Activated CD8-positive, alpha-beta memory T cell treated with anti-CD3 and anti-CD28 coated beads for 36 hours (primary cell): Measurements from ENCODE around the gene CD177. TPM values are rescaled to one million over a fixed set of nuclear protein-coding genes. Genes with fewer than 3 reads are reported as not detected.
"Not testable (repeated sequence)": the region's sequence is repeated elsewhere in the genome, so short reads cannot be mapped to it uniquely, and the experiment has no call there.

Source experiments
- CTCF ChIA-PET: fragments of 350-600 bp; sonication (Branson Sonifier 250); formaldehyde crosslinking; loops from one replicate; lab custom pipeline; 2021; ENCODE audit warnings: antibody characterized with exemption; lab: Charles Lee
- POLR2A ChIA-PET: fragments of 350-600 bp; sonication (Branson Sonifier 250); formaldehyde crosslinking; loops from one replicate; lab custom pipeline; 2021; ENCODE audit warnings: antibody characterized with exemption; lab: Charles Lee
- total RNA-seq, 2 experiments: library from RNA; stranded (reverse); gene quantifications; one replicate each; pipeline ENCODE4 v1.2.3, GENCODE V29; 2021

The CD177 gene
- total RNA-seq = not detected

- ChIA-PET POLR2A (no interaction called here), CTCF (no interaction called here)
Measured at GRCh38 chr19:43353606-43354304, at the start of gene CD177. Gene CD177 (plus strand): TSS chr19:43353686. CDS start chr19:43353715, 29 bp downstream.

GRCh38 chr19:43305642-43306041 lies 47.8 kb upstream of the CD177 start:
- ChIA-PET CTCF (no interaction called here), POLR2A (no interaction called here)

GRCh38 chr19:43306097-43306496 lies 47.4 kb upstream of the CD177 start:
- ChIA-PET CTCF (no interaction called here), POLR2A (no interaction called here)

- ChIA-PET POLR2A (no interaction called here), CTCF (no interaction called here)
Measured at GRCh38 chr19:43308244-43308815, 45.2 kb upstream of the CD177 start.

- POLR2A ChIA-PET = no interaction called here
- CTCF ChIA-PET = no interaction called here
Measured at GRCh38 chr19:43309466-43309865, 44.0 kb upstream of the CD177 start.

GRCh38 chr19:43310221-43310620 lies 43.3 kb upstream of the CD177 start:
- ChIA-PET CTCF (no interaction called here), POLR2A (no interaction called here)

- ChIA-PET POLR2A (interaction anchor here (0.6 kb wide), 1 partner anchor 11 kb away, joined by 5 read pairs; no protein-coding TSS in a partner anchor), CTCF (no interaction called here)
Measured at GRCh38 chr19:43311256-43311655, 42.2 kb upstream of the CD177 start.

GRCh38 chr19:43311706-43312105 lies 41.8 kb upstream of the CD177 start:
- ChIA-PET CTCF (no interaction called here), POLR2A (interaction anchor here (0.6 kb wide), 1 partner anchor 11 kb away, joined by 5 read pairs; no protein-coding TSS in a partner anchor)

- ChIA-PET CTCF (no interaction called here), POLR2A (no interaction called here)
Measured at GRCh38 chr19:43313711-43314495, 39.6 kb upstream of the CD177 start.

GRCh38 chr19:43315851-43316250 lies 37.6 kb upstream of the CD177 start:
- ChIA-PET POLR2A (no interaction called here), CTCF (no interaction called here)

- POLR2A ChIA-PET = no interaction called here
- CTCF ChIA-PET = no interaction called here
Measured at GRCh38 chr19:43316591-43317319, 36.7 kb upstream of the CD177 start.

- POLR2A ChIA-PET = no interaction called here
- CTCF ChIA-PET = no interaction called here
Measured at GRCh38 chr19:43318203-43318602, 35.3 kb upstream of the CD177 start.

- POLR2A ChIA-PET = no interaction called here
- CTCF ChIA-PET = no interaction called here
Measured at GRCh38 chr19:43318796-43319314, 34.6 kb upstream of the CD177 start.

GRCh38 chr19:43320546-43320945 lies 32.9 kb upstream of the CD177 start:
- CTCF ChIA-PET = no interaction called here
- POLR2A ChIA-PET = no interaction called here

GRCh38 chr19:43326761-43327160 lies 26.7 kb upstream of the CD177 start:
- POLR2A ChIA-PET, CTCF ChIA-PET: not testable (repeated sequence)

- CTCF ChIA-PET, POLR2A ChIA-PET: not testable (repeated sequence)
Measured at GRCh38 chr19:43328561-43328960, 24.9 kb upstream of the CD177 start.

GRCh38 chr19:43329049-43329448 lies 24.4 kb upstream of the CD177 start:
- POLR2A ChIA-PET, CTCF ChIA-PET: not testable (repeated sequence)

- CTCF ChIA-PET = no interaction called here
- POLR2A ChIA-PET = no interaction called here
Measured at GRCh38 chr19:43329989-43330388, 23.5 kb upstream of the CD177 start.

- ChIA-PET POLR2A (no interaction called here), CTCF (no interaction called here)
Measured at GRCh38 chr19:43330726-43331434, 22.6 kb upstream of the CD177 start.
